Activated CD8-positive, alpha-beta T cell treated with anti-CD3 and anti-CD28 coated beads for 36 hours (primary cell): ENCODE measurements around the gene NUF2. TPM values are rescaled to one million over a fixed set of nuclear protein-coding genes. Genes with fewer than 3 reads are reported as not detected.
"Not testable (repeated sequence)": the region's sequence is repeated elsewhere in the genome, so short reads cannot be mapped to it uniquely, and the experiment has no call there.

Experiments
- ATAC-seq: fragments of 200-7000 bp; cut with Tn5 transposase; one replicate; pipeline ENCODE4 v1.10.0; 2021; ENCODE audit warnings: mild to moderate bottlenecking, moderate library complexity
- CTCF ChIA-PET: fragments of 350-600 bp; sonication (Branson Sonifier 250); formaldehyde crosslinking; loops from one replicate; lab custom pipeline; 2021; ENCODE audit warnings: antibody characterized with exemption; lab: Charles Lee
- POLR2A ChIA-PET: fragments of 350-600 bp; sonication (Branson Sonifier 250); formaldehyde crosslinking; loops from one replicate; lab custom pipeline; 2021; ENCODE audit warnings: antibody characterized with exemption; lab: Charles Lee
- DNase-seq: peaks from one replicate; pipeline ENCODE4 v3.0.0-alpha.2; 2020
- H3K27ac Mint-ChIP-seq: one replicate; pipeline ENCODE4 v1.8.0; 2021; ENCODE audit warnings: mild to moderate bottlenecking, mixed read lengths
- H3K27me3 Mint-ChIP-seq: one replicate; pipeline ENCODE4 v1.8.0; 2021; ENCODE audit warnings: mixed read lengths
- H3K36me3 Mint-ChIP-seq: one replicate; pipeline ENCODE4 v1.8.0; 2021; ENCODE audit warnings: low read depth, mixed read lengths
- H3K4me1 Mint-ChIP-seq: one replicate; pipeline ENCODE4 v1.8.0; 2021; ENCODE audit warnings: low read depth, mixed read lengths
- H3K4me3 Mint-ChIP-seq: one replicate; pipeline ENCODE4 v1.8.0; 2021; ENCODE audit warnings: mild to moderate bottlenecking, moderate library complexity, mixed read lengths
- H3K9me3 Mint-ChIP-seq: one replicate; pipeline ENCODE4 v1.8.0; 2021; ENCODE audit warnings: mixed read lengths
- CTCF ChIP-seq: fragments of 200-600 bp; IDR thresholded peaks from one replicate; pipeline ENCODE4 v1.8.0; 2022; ENCODE audit warnings: antibody characterized with exemption, mild to moderate bottlenecking
- intact Hi-C: fragments of 100-400 bp; cut with micrococcal nuclease; formaldehyde crosslinking; loops from one replicate; pipeline ENCODE4 v1.10.0; 2022
- total RNA-seq, 2 experiments: library from RNA; stranded (reverse); gene quantifications; one replicate each; pipeline ENCODE4 v1.2.3, GENCODE V29; 2021

The NUF2 gene
- total RNA-seq, 2 experiments from 2014 or later = 49.9 to 54.6 TPM

DNA sequence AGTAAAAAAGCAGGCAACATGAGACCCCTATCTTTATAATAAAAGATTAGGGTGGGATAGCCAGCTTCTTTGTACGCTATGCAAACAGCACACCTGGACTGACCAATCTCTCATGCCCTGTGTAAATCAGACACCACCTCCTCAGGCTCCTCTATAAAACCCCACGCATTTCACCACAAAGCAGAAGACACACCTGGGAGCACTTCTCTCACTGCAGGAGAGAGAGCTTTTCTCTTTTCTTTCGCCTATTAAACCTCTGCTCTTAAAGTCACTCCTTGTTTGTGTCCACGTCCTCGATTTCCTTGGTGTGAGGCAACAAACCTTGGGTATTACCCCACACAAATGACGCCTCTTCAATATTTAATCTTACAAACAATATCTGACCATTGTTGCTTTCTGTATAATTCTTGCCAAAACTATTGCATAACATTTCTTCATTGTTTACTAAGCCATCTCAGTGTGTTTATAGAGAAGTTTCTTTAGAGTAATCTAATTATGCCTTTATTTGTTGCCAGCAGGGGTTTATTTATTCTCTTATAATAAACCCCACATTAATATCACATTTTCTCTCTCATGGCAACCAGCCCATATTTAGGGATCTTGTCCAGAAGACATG, 31.6 kb upstream of the NUF2 start:
- no peak overlapping the region for H3K27ac Mint-ChIP-seq
- peaks cover 5% of the 10 kb centered on the region for H3K4me1 Mint-ChIP-seq
- H3K9me3 Mint-ChIP-seq = peaks cover 6% of the 10 kb centered on the region
- H3K36me3 Mint-ChIP-seq = peaks cover 38% of the 10 kb centered on the region
- DNase-seq (no peak), ATAC-seq (no peak)
- intact Hi-C loops = no loop called here
- no peak overlapping the region for H3K4me3 Mint-ChIP-seq
- TF ChIP-seq CTCF = no peak
- POLR2A ChIA-PET = no interaction called here
- CTCF ChIA-PET = interaction anchor here (0.9 kb wide), 1 partner anchor 10 kb away, joined by 3 read pairs; no protein-coding TSS in a partner anchor
- no peaks in the 10 kb centered on the region for H3K27me3 Mint-ChIP-seq

DNA sequence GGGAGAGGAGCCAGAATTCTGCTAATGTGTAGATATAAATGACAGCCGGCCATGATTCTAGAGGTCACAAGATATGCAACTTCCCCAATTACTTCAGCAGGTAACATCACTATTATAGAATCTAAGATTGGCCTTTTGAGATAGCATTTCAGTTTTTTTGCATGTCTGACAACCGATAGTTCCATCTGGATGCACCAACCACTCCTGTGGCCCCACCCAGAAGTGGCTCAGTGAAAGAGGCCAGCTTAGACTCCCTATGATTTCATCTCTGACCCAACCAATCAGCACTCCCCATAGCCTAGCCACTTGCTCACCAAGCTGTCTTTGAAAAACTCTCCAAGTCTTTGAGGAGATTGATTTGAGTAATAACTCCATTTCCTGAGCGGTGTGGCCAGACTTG, 30.3 kb upstream of the NUF2 start:
- no peak for TF ChIP-seq CTCF
- intact Hi-C loops = no loop called here
- Mint-ChIP-seq H3K4me1 (peaks cover 2% of the 10 kb centered on the region), H3K36me3 (peaks cover 35% of the 10 kb centered on the region), H3K27ac (no peak overlapping the region), H3K27me3 (no peaks in the 10 kb centered on the region), H3K9me3 (peaks cover 6% of the 10 kb centered on the region), H3K4me3 (no peak overlapping the region)
- no peak for ATAC-seq
- no peak for DNase-seq
- POLR2A ChIA-PET = no interaction called here
- CTCF ChIA-PET = interaction anchor here (1.7 kb wide), 1 partner anchor 24 kb away, joined by 4 read pairs; no protein-coding TSS in a partner anchor

GRCh38 chr1:163292153-163292552, 29.6 kb upstream of the NUF2 start:
- H3K4me1 Mint-ChIP-seq, H3K9me3 Mint-ChIP-seq, DNase-seq, H3K4me3 Mint-ChIP-seq, H3K27ac Mint-ChIP-seq, ATAC-seq, POLR2A ChIA-PET, H3K27me3 Mint-ChIP-seq, intact Hi-C loops: not testable (repeated sequence)
- peaks cover 39% of the 10 kb centered on the region for H3K36me3 Mint-ChIP-seq
- CTCF ChIA-PET = interaction anchor here (1.7 kb wide), 1 partner anchor 23 kb away, joined by 4 read pairs; no protein-coding TSS in a partner anchor

DNA sequence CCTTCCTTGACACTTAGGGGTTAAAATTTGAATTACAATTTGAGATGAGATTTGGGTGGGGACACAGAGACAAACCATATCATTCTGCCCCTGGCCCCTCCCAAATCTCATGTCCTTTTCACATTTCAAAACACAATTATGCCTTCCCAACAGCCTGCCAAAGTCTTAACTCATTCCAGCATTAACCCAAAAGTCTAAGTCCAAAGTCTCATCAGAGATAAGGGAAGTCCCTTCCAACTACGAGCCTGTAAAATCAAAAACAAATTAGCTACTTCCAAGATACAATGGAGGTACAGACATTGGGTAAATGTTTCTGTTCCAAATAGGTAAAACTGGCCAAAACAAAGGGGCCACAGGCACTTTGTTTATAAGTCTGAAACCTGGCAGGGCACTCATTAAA, 28.3 kb upstream of the NUF2 start:
- H3K9me3 Mint-ChIP-seq, POLR2A ChIA-PET, CTCF ChIA-PET: not testable (repeated sequence)

GRCh38 chr1:163295949-163296348, 25.8 kb upstream of the NUF2 start:
- Mint-ChIP-seq H3K36me3 (peaks cover 54% of the 10 kb centered on the region), H3K27me3 (no peaks in the 10 kb centered on the region), H3K27ac (no peak overlapping the region), H3K9me3 (peaks cover 6% of the 10 kb centered on the region), H3K4me1 (no peaks in the 10 kb centered on the region), H3K4me3 (no peak overlapping the region)
- ATAC-seq (no peak), DNase-seq (no peak)
- TF ChIP-seq CTCF = no peak
- ChIA-PET POLR2A (no interaction called here), CTCF (no interaction called here)
- intact Hi-C loops = no loop called here

More for the DNA sequence above, 28.3 kb upstream of the NUF2 start:
- H3K36me3 Mint-ChIP-seq = peaks cover 41% of the 10 kb centered on the region
- DNase-seq, H3K27me3 Mint-ChIP-seq, H3K4me3 Mint-ChIP-seq, intact Hi-C loops, ATAC-seq, H3K27ac Mint-ChIP-seq, H3K4me1 Mint-ChIP-seq: not testable (repeated sequence)

GRCh38 chr1:163296504-163297263, 25.1 kb upstream of the NUF2 start:
- ATAC-seq = no peak
- intact Hi-C loops = no loop called here
- CTCF ChIA-PET = interaction anchor here (1.3 kb wide), 1 partner anchor 19 kb away, joined by 4 read pairs; no protein-coding TSS in a partner anchor

More at GRCh38 chr1:163296504-163297263, 25.1 kb upstream of the NUF2 start:
- POLR2A ChIA-PET = no interaction called here
- H3K4me3 Mint-ChIP-seq = no peak overlapping the region
- no peaks in the 10 kb centered on the region for H3K4me1 Mint-ChIP-seq
- H3K9me3 Mint-ChIP-seq = peaks cover 6% of the 10 kb centered on the region
- peaks cover 54% of the 10 kb centered on the region for H3K36me3 Mint-ChIP-seq
- no peaks in the 10 kb centered on the region for H3K27me3 Mint-ChIP-seq
- no peak overlapping the region for H3K27ac Mint-ChIP-seq
- no peak for DNase-seq
- no peak for TF ChIP-seq CTCF
